Keratinocyte (primary cell): ENCODE results near the gene TTC13. TPM values are rescaled to one million over a fixed set of nuclear protein-coding genes. Genes with fewer than 3 reads are reported as not detected.

Experiments
- DNase-seq: peaks from one replicate; pipeline ENCODE4 v3.0.0-alpha.2; 2011; ENCODE audit warnings: low read depth, missing footprints, low spot score
- FAIRE-seq: peaks from 2 replicates; lab custom pipeline; 2011; peaks lifted over from hg19 to GRCh38; lab: Jason Lieb, UNC
- H2AFZ ChIP-seq: 2 replicates; pipeline ENCODE4 v1.6.0; 2012; ENCODE audit warnings: low read length, control low read depth, inconsistent platforms; ENCODE audit not compliant: control insufficient read depth
- H3K27ac ChIP-seq: 2 replicates; pipeline ENCODE4 v1.5.1; 2011; ENCODE audit warnings: low read length; ENCODE audit not compliant: control insufficient read depth, insufficient read depth
- H3K27me3 ChIP-seq: 3 replicates; pipeline ENCODE4 v1.6.0; 2011; ENCODE audit warnings: low read length; ENCODE audit not compliant: control insufficient read depth, insufficient read depth; ENCODE audit errors: extremely low read depth
- H3K36me3 ChIP-seq, 2 experiments: 2 replicates in 1 of 2; 3 replicates in 1 of 2; pipeline ENCODE4 v1.5.1; 2011; ENCODE audit warnings: low read length in 2 of 2, mild to moderate bottlenecking in 1 of 2; ENCODE audit not compliant: control insufficient read depth in 2 of 2, insufficient read depth in 2 of 2; ENCODE audit errors: extremely low read depth in 1 of 2
- H3K4me1 ChIP-seq: 3 replicates; pipeline ENCODE4 v1.5.1; 2011; ENCODE audit warnings: low read length; ENCODE audit not compliant: control insufficient read depth, insufficient read depth; ENCODE audit errors: extremely low read depth
- H3K4me2 ChIP-seq: 3 replicates; pipeline ENCODE4 v1.6.0; 2011; ENCODE audit warnings: low read depth, low read length; ENCODE audit not compliant: control insufficient read depth, insufficient read depth; ENCODE audit errors: extremely low read depth
- H3K4me3 ChIP-seq, 3 experiments: fragments of 200-600 bp in 1 of 3; sonication (generic) in 1 of 3; 2 replicates in 2 of 3; 3 replicates in 1 of 3; pipeline ENCODE4 v1.5.1; 2011 to 2016; ENCODE audit warnings: low read length in 3 of 3, mild to moderate bottlenecking in 3 of 3, control low read depth in 2 of 3, inconsistent platforms in 1 of 3, low read depth in 1 of 3, mixed read lengths in 1 of 3, mixed run types in 1 of 3, moderate library complexity in 1 of 3; ENCODE audit not compliant: control insufficient read depth in 2 of 3, insufficient read depth in 2 of 3; ENCODE audit errors: extremely low read depth in 1 of 3
- H3K79me2 ChIP-seq: 2 replicates; pipeline ENCODE4 v1.6.0; 2012; ENCODE audit warnings: low read length; ENCODE audit not compliant: control insufficient read depth, insufficient read depth
- H3K9ac ChIP-seq: 3 replicates; pipeline ENCODE4 v1.6.0; 2011; ENCODE audit warnings: low read length; ENCODE audit not compliant: control insufficient read depth, insufficient read depth; ENCODE audit errors: extremely low read depth
- H3K9me1 ChIP-seq: 3 replicates; pipeline ENCODE4 v1.6.0; 2011; ENCODE audit warnings: low read length; ENCODE audit not compliant: control insufficient read depth, insufficient read depth; ENCODE audit errors: extremely low read depth
- H3K9me3 ChIP-seq: 2 replicates; pipeline ENCODE4 v1.5.1; 2012; ENCODE audit warnings: low read depth, low read length; ENCODE audit not compliant: control insufficient read depth
- H4K20me1 ChIP-seq: 3 replicates; pipeline ENCODE4 v1.6.0; 2011; ENCODE audit warnings: low read length; ENCODE audit not compliant: control insufficient read depth, insufficient read depth; ENCODE audit errors: extremely low read depth
- EZH2 ChIP-seq: IDR thresholded peaks from one replicate; pipeline ENCODE4 v1.6.1; 2012; ENCODE audit warnings: inconsistent platforms, mild to moderate bottlenecking, low read length, moderate library complexity
- dilution Hi-C: fragments of 300-500 bp; cut with MboI; formaldehyde crosslinking; loops from one replicate; pipeline ENCODE4 v1.7.0; 2020; ENCODE audit warnings: low sequenced_read_pairs; ENCODE audit not compliant: extremely low pct_ligation_motif_present
- polyA plus RNA-seq, 5 experiments: library from polyadenylated mRNA; depleted of rRNA in 3 of 5; stranded (reverse) in 3 of 5; stranded (forward) in 1 of 5; unstranded in 1 of 5; fragments of >200 nt; gene quantifications; 1 replicate in 1 of 5; 2 replicates in 3 of 5; 3 replicates in 1 of 5; pipeline versions ENCODE4 v1.2.1 to v1.2.3, GENCODE V29; 2011 to 2012; ENCODE audit warnings: missing spikeins in 2 of 5, low read depth in 1 of 5, low replicate concordance in 1 of 5
- TF ChIP-seq, protein P1 (sequence below), 3 experiments: IDR thresholded peaks in 1 of 3; conservative IDR thresholded peaks in 1 of 3; optimal IDR thresholded peaks in 1 of 3; 2 replicates in 2 of 3; 3 replicates in 1 of 3; pipeline versions ENCODE3 to v1.5.1; 2011; ENCODE audit warnings: low read length in 3 of 3, mild to moderate bottlenecking in 3 of 3, moderate library complexity in 2 of 3, control low read depth in 1 of 3, inconsistent platforms in 1 of 3; ENCODE audit not compliant: insufficient read depth in 2 of 3; ENCODE audit errors: extremely low read depth in 1 of 3

TTC13 gene
- polyA plus RNA-seq, 1 donor (not counting 4 experiments of a cell fraction or from before 2014, with no cell fraction given), result 8.3 TPM

GRCh38 chr1:230878591-230878990 lies 100.1 kb downstream of the TTC13 start:
- Histone ChIP-seq H3K4me1 (no peaks in the 10 kb centered on the region), H2AFZ (no peak overlapping the region), H3K27me3 (no peaks in the 10 kb centered on the region), H3K9ac (no peak overlapping the region), H4K20me1 (no peaks in the 10 kb centered on the region), H3K4me2 (no peak overlapping the region), H3K79me2 (no peaks in the 10 kb centered on the region), H3K4me3 (no peak overlapping the region), H3K9me1 (no peaks in the 10 kb centered on the region), H3K36me3 (no peaks in the 10 kb centered on the region), H3K9me3 (no peaks in the 10 kb centered on the region), H3K27ac (no peak overlapping the region)
- DNase-seq, result no peak
- FAIRE-seq, result no peak
- dilution Hi-C loops, result no loop called here
- TF ChIP-seq, protein P1, sequence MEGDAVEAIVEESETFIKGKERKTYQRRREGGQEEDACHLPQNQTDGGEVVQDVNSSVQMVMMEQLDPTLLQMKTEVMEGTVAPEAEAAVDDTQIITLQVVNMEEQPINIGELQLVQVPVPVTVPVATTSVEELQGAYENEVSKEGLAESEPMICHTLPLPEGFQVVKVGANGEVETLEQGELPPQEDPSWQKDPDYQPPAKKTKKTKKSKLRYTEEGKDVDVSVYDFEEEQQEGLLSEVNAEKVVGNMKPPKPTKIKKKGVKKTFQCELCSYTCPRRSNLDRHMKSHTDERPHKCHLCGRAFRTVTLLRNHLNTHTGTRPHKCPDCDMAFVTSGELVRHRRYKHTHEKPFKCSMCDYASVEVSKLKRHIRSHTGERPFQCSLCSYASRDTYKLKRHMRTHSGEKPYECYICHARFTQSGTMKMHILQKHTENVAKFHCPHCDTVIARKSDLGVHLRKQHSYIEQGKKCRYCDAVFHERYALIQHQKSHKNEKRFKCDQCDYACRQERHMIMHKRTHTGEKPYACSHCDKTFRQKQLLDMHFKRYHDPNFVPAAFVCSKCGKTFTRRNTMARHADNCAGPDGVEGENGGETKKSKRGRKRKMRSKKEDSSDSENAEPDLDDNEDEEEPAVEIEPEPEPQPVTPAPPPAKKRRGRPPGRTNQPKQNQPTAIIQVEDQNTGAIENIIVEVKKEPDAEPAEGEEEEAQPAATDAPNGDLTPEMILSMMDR (optimal IDR thresholded peaks at IDR 0.05 in 1 of 3, IDR thresholded peaks at IDR 0.05 in 1 of 3, conservative IDR thresholded peaks at IDR 0.05 in 1 of 3; ENCODE audit: extremely low read depth in 1 of 3, insufficient read depth in 2 of 3, low read length in 3 of 3), result no peak
- TF ChIP-seq EZH2, result no peak

GRCh38 chr1:230877924-230878590 lies 100.6 kb downstream of the TTC13 start:
- H3K36me3 ChIP-seq, result no peaks in the 10 kb centered on the region
- no peak for DNase-seq
- H3K27me3 ChIP-seq, result no peaks in the 10 kb centered on the region
- no peak overlapping the region for H2AFZ ChIP-seq
- no peak for FAIRE-seq
- H3K4me3 ChIP-seq, result no peak overlapping the region
- no peaks in the 10 kb centered on the region for H3K9me1 ChIP-seq
- no peak overlapping the region for H3K9ac ChIP-seq
- no peaks in the 10 kb centered on the region for H3K9me3 ChIP-seq
- dilution Hi-C loops, result no loop called here
- no peaks in the 10 kb centered on the region for H4K20me1 ChIP-seq
- H3K4me2 ChIP-seq, result no peak overlapping the region
- no peak for TF ChIP-seq EZH2
- H3K79me2 ChIP-seq, result no peaks in the 10 kb centered on the region
- H3K4me1 ChIP-seq, result no peaks in the 10 kb centered on the region
- H3K27ac ChIP-seq, result no peak overlapping the region
